ENCODE measurements around the gene ARHGDIG.
"Not testable (repeated sequence)": the region's sequence is repeated elsewhere in the genome, so short reads cannot be mapped to it uniquely, and the experiment has no call there.

ARHGDIG gene

GRCh38 chr16:254461-254860, 25.9 kb upstream of the ARHGDIG start:
- no peak overlapping the region for H3K4me2 ChIP-seq (ENCODE audit: low read length)
- no peaks in the 10 kb centered on the region for H3K9me3 ChIP-seq (ENCODE audit: control insufficient read depth, insufficient read depth, low read length)
- no peaks in the 10 kb centered on the region for H3K27me3 ChIP-seq (ENCODE audit: control insufficient read depth, low read length)
- no peak overlapping the region for H3K27ac ChIP-seq (ENCODE audit: low read depth, low read length)
- TF ChIP-seq CTCF (IDR thresholded peaks at IDR 0.05; ENCODE audit: low read depth, low read length, poor library complexity, severe bottlenecking) (no peak), EZH2phosphoT487 (IDR thresholded peaks at IDR 0.05; ENCODE audit: borderline replicate concordance, low read length) (no peak)
- H3F3A ChIP-seq (ENCODE audit: control insufficient read depth, insufficient read depth): no peaks in the 10 kb centered on the region
- H3K4me3 ChIP-seq (ENCODE audit: low read length): no peak overlapping the region
- H3K79me2 ChIP-seq (ENCODE audit: control insufficient read depth, low read length): no peaks in the 10 kb centered on the region
- H3K4me1 ChIP-seq (ENCODE audit: control insufficient read depth, low read length): no peaks in the 10 kb centered on the region
- H3K36me3 ChIP-seq (ENCODE audit: control insufficient read depth, low read length): peaks cover 5% of the 10 kb centered on the region; the same call in 1 of the 2 replicates
- H3K9me2 ChIP-seq (replicated peaks; ENCODE audit: control insufficient read depth, low read length): no peaks in the 10 kb centered on the region
- no peaks in the 10 kb centered on the region for H4K20me1 ChIP-seq (ENCODE audit: control insufficient read depth, insufficient read depth, low read depth, low read length)

GRCh38 chr16:255183-255582, 25.2 kb upstream of the ARHGDIG start:
- no peaks in the 10 kb centered on the region for H3F3A ChIP-seq (ENCODE audit: control insufficient read depth, insufficient read depth)
- H3K27me3 ChIP-seq (ENCODE audit: control insufficient read depth, low read length): no peaks in the 10 kb centered on the region
- no peaks in the 10 kb centered on the region for H3K79me2 ChIP-seq (ENCODE audit: control insufficient read depth, low read length)
- no peak overlapping the region for H3K4me3 ChIP-seq (ENCODE audit: low read length)
- TF ChIP-seq CTCF (IDR thresholded peaks at IDR 0.05; ENCODE audit: low read depth, low read length, poor library complexity, severe bottlenecking): no peak
- no peak for TF ChIP-seq EZH2phosphoT487 (IDR thresholded peaks at IDR 0.05; ENCODE audit: borderline replicate concordance, low read length)
- H3K36me3 ChIP-seq (ENCODE audit: control insufficient read depth, low read length): peaks cover 8% of the 10 kb centered on the region; the same call in 1 of the 2 replicates
- no peaks in the 10 kb centered on the region for H3K9me3 ChIP-seq (ENCODE audit: control insufficient read depth, insufficient read depth, low read length)
- H3K27ac ChIP-seq (ENCODE audit: low read depth, low read length): no peak overlapping the region
- no peaks in the 10 kb centered on the region for H4K20me1 ChIP-seq (ENCODE audit: control insufficient read depth, insufficient read depth, low read depth, low read length)
- no peaks in the 10 kb centered on the region for H3K9me2 ChIP-seq (replicated peaks; ENCODE audit: control insufficient read depth, low read length)
- H3K4me2 ChIP-seq (ENCODE audit: low read length): no peak overlapping the region
- H3K4me1 ChIP-seq (ENCODE audit: control insufficient read depth, low read length): no peaks in the 10 kb centered on the region

GRCh38 chr16:258091-258490, 22.3 kb upstream of the ARHGDIG start:
- H3K9me3 ChIP-seq (ENCODE audit: control insufficient read depth, insufficient read depth, low read length): not testable (repeated sequence)

GRCh38 chr16:259226-259625, 21.2 kb upstream of the ARHGDIG start:
- Histone ChIP-seq H3K27ac (ENCODE audit: low read depth, low read length) (no peak overlapping the region), H3K4me2 (ENCODE audit: low read length) (no peak overlapping the region)

More at GRCh38 chr16:258091-258490, 22.3 kb upstream of the ARHGDIG start:
- H3K36me3 ChIP-seq (ENCODE audit: control insufficient read depth, low read length); H3K9me2 ChIP-seq (replicated peaks; ENCODE audit: control insufficient read depth, low read length); H3K4me2 ChIP-seq (ENCODE audit: low read length); H3K4me1 ChIP-seq (ENCODE audit: control insufficient read depth, low read length); H3K27ac ChIP-seq (ENCODE audit: low read depth, low read length); H4K20me1 ChIP-seq (ENCODE audit: control insufficient read depth, insufficient read depth, low read depth, low read length); H3K4me3 ChIP-seq (ENCODE audit: low read length); H3K27me3 ChIP-seq (ENCODE audit: control insufficient read depth, low read length); H3K79me2 ChIP-seq (ENCODE audit: control insufficient read depth, low read length); H3F3A ChIP-seq (ENCODE audit: control insufficient read depth, insufficient read depth): not testable (repeated sequence)

More at GRCh38 chr16:259226-259625, 21.2 kb upstream of the ARHGDIG start:
- Histone ChIP-seq H3K27me3 (ENCODE audit: control insufficient read depth, low read length) (no peaks in the 10 kb centered on the region), H3K79me2 (ENCODE audit: control insufficient read depth, low read length) (no peaks in the 10 kb centered on the region), H3K9me3 (ENCODE audit: control insufficient read depth, insufficient read depth, low read length) (no peaks in the 10 kb centered on the region), H3K4me1 (ENCODE audit: control insufficient read depth, low read length) (no peaks in the 10 kb centered on the region), H3K36me3 (ENCODE audit: control insufficient read depth, low read length) (0 out of 2 replicates have a peak, but pooled peaks cover 4% of the 10 kb centered on the region), H3K9me2 (replicated peaks; ENCODE audit: control insufficient read depth, low read length) (no peaks in the 10 kb centered on the region), H3F3A (ENCODE audit: control insufficient read depth, insufficient read depth) (no peaks in the 10 kb centered on the region), H4K20me1 (ENCODE audit: control insufficient read depth, insufficient read depth, low read depth, low read length) (no peaks in the 10 kb centered on the region), H3K4me3 (ENCODE audit: low read length) (no peak overlapping the region)
- TF ChIP-seq EZH2phosphoT487 (IDR thresholded peaks at IDR 0.05; ENCODE audit: borderline replicate concordance, low read length): no peak
- TF ChIP-seq CTCF (IDR thresholded peaks at IDR 0.05; ENCODE audit: low read depth, low read length, poor library complexity, severe bottlenecking): no peak

Measured in DOHH2 (cell line).